Activated CD8-positive, alpha-beta T cell treated with anti-CD3 and anti-CD28 coated beads, Interleukin-2, amount 10 ng/mL, durations not matched to agents 7 days and 5 days (primary cell): ENCODE measurements around the gene QPCT. TPM values are rescaled to one million over a fixed set of nuclear protein-coding genes. Genes with fewer than 3 reads are reported as not detected.
A peak's percentile ranks its signal among the peaks of the same experiment; 100 is the strongest.
"Not testable (repeated sequence)": the region's sequence is repeated elsewhere in the genome, so short reads cannot be mapped to it uniquely, and the experiment has no call there.

Experiments
- ATAC-seq: fragments of 150-1000 bp; cut with Tn5 transposase; one replicate; pipeline ENCODE4 v1.10.0; 2021; ENCODE audit warnings: moderate library complexity
- CTCF ChIA-PET: fragments of 350-600 bp; sonication (Branson Sonifier 250); formaldehyde crosslinking; loops from one replicate; lab custom pipeline; 2021; ENCODE audit warnings: antibody characterized with exemption; lab: Charles Lee
- POLR2A ChIA-PET: fragments of 350-600 bp; sonication (Branson Sonifier 250); formaldehyde crosslinking; loops from one replicate; lab custom pipeline; 2021; ENCODE audit warnings: antibody characterized with exemption; lab: Charles Lee
- DNase-seq: peaks from one replicate; pipeline ENCODE4 v3.0.0-alpha.2; 2020
- H3K27ac Mint-ChIP-seq: one replicate; pipeline ENCODE4 v1.8.0; 2021; ENCODE audit warnings: mild to moderate bottlenecking, mixed read lengths
- H3K27me3 Mint-ChIP-seq: one replicate; pipeline ENCODE4 v1.8.0; 2021; ENCODE audit warnings: low read depth, mixed read lengths
- H3K36me3 Mint-ChIP-seq: one replicate; pipeline ENCODE4 v1.8.0; 2021; ENCODE audit warnings: low read depth, mixed read lengths
- H3K4me1 Mint-ChIP-seq: one replicate; pipeline ENCODE4 v1.8.0; 2021; ENCODE audit warnings: low read depth, mixed read lengths
- H3K4me3 Mint-ChIP-seq: one replicate; pipeline ENCODE4 v1.8.0; 2021; ENCODE audit warnings: mild to moderate bottlenecking, mixed read lengths
- H3K9me3 Mint-ChIP-seq: one replicate; pipeline ENCODE4 v1.8.0; 2022; ENCODE audit warnings: mixed read lengths; ENCODE audit not compliant: insufficient read depth
- total RNA-seq, 2 experiments: library from RNA; stranded (reverse); gene quantifications; one replicate each; pipeline ENCODE4 v1.2.3, GENCODE V29; 2021

Gene QPCT
- total RNA-seq, 2 experiments from 2014 or later: not detected

DNA sequence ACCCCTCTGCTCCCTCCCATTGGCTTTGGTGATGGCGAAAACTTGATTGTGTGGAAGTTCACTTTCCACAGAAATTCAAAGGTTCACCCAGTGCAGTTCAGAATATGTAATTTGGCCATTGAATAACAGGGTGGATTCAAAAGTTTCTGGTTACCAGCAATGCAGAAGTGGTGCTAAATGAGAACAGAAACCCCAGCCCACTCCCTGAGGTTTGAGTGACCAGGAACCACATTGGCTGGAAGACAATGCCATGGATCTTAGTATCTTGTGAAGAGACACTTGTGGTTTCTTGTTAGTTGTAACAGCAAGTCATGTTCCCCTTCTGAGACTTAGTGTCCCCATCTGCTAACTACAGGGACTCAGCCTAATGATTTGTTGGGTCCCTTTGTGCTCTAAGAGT is 49.8 kb downstream of the QPCT start:
- no peaks in the 10 kb centered on the region for H3K9me3 Mint-ChIP-seq
- ATAC-seq: no peak
- no peak overlapping the region for H3K4me3 Mint-ChIP-seq
- no peak overlapping the region for H3K27ac Mint-ChIP-seq
- ChIA-PET POLR2A (no interaction called here), CTCF (interaction anchor here (1.1 to 8.0 kb wide), 2 partner anchors 18 to 480 kb away, joined by 5 to 135 read pairs; no protein-coding TSS in a partner anchor)
- no peak for DNase-seq
- H3K36me3 Mint-ChIP-seq: no peaks in the 10 kb centered on the region
- peaks cover 8% of the 10 kb centered on the region for H3K4me1 Mint-ChIP-seq
- peaks cover 7% of the 10 kb centered on the region for H3K27me3 Mint-ChIP-seq

DNA sequence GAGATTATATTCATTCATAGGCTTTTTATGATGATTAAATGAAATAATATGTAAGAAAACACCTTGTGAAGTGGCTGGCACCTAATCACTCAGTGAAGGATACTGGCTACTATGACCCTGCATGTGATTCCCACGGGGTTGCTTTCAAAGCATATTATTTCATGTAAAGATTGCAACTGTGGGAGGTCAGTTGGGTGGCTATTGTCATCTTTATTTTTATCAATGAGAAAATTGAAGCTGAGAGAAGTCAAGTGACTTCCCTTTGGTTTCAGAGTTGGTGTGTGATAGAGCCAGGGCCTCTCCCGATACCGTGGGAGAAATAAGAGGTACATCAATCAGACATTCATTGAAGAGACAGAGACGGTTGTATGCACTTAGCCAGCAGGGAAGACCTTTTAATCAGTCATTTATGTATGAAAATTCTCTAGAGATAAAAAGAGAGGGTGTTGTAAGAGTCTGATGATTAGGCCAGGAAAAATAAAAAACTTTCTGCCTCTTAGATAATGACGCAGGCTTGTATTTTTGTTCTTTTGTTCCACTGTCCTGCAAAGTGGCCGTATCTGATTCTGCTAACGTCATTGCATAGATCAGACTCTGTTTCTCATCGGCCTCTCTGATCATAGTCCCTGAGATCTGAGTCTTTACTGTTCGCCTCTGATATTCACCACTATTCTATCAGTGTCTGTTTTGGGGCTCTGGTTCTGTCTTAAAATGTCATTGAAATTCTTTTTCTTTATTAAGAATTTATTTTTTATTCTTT is 50.5 kb downstream of the QPCT start:
- ATAC-seq (no peak), DNase-seq (no peak)
- H3K36me3 Mint-ChIP-seq: no peaks in the 10 kb centered on the region
- H3K4me1 Mint-ChIP-seq: peaks cover 8% of the 10 kb centered on the region
- POLR2A ChIA-PET: no interaction called here
- no peak overlapping the region for H3K27ac Mint-ChIP-seq
- no peaks in the 10 kb centered on the region for H3K9me3 Mint-ChIP-seq
- CTCF ChIA-PET: interaction anchor here (0.7 to 8.0 kb wide), 42 partner anchors 8 to 882 kb away, joined by 3 to 135 read pairs (median 5); partner anchors contain the start of gene CEBPZOS
- peaks cover 7% of the 10 kb centered on the region for H3K27me3 Mint-ChIP-seq
- no peak overlapping the region for H3K4me3 Mint-ChIP-seq

DNA sequence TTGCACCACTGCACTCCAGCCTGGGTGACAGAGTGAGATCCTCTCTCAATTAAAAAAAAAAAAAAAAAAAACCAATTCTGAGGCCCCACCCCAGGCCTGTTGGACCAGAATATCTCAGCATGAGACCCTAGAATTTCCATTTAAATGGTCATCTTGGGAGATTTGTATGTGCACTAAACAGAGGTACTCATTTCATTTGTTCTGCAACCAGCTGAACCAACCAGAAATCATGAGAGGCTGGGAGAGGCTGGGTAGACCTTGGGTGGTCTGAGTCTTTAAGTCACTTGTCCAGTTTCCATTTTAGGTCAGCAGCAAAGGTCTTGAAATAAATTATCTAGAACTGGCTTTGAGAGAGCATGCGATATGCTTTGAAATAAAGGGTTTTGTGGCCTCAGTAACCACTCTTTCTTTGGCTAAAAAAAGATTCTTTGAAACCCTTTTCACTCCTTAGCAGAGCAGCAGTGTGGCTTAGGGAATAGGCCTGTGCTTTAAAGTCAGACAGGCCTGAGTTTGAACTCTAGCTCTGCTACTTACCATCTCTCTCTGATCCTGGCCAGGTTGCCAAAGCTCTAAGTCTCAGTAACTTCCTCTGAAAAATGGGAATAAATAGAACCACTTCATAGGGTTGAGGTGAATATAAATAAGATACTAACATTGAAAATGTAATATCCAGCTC is 52.6 kb downstream of the QPCT start:
- Mint-ChIP-seq H3K4me1 (peaks cover 8% of the 10 kb centered on the region), H3K36me3 (no peaks in the 10 kb centered on the region), H3K27me3 (peaks cover 8% of the 10 kb centered on the region), H3K9me3 (no peaks in the 10 kb centered on the region), H3K4me3 (no peak overlapping the region), H3K27ac (no peak overlapping the region)
- ChIA-PET POLR2A (interaction anchor here (0.6 kb wide), 1 partner anchor 203 kb away, joined by 3 read pairs; no protein-coding TSS in a partner anchor), CTCF (interaction anchor here (1.0 to 8.0 kb wide), 30 partner anchors 8 to 494 kb away, joined by 3 to 135 read pairs (median 6); no protein-coding TSS in a partner anchor)
- DNase-seq (no peak), ATAC-seq (no peak)

DNA sequence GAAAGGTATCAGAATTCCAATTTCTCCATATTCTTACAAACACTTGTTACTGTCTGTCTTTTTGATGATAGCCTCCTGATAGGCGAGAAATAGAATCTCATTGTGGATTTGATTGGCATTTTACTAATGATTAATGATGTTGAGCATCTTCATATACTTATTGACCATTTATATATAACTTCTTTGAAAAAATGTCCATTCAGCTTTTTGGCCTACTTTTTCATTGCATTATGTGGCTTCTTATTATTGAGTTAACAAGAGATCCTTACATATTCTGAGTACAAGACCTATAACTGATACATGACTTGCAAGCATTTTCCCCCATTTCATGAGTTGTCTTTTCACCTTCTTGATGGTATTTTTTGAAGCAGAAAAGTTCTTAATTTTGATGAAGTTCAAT is 54.6 kb downstream of the QPCT start:
- peaks cover 6% of the 10 kb centered on the region for H3K4me1 Mint-ChIP-seq
- no peak overlapping the region for H3K4me3 Mint-ChIP-seq
- DNase-seq (no peak), ATAC-seq (no peak)
- H3K27ac Mint-ChIP-seq: no peak overlapping the region
- H3K36me3 Mint-ChIP-seq: no peaks in the 10 kb centered on the region
- CTCF ChIA-PET: interaction anchor here (0.7 to 8.0 kb wide), 6 partner anchors 13 to 492 kb away, joined by 3 to 135 read pairs (median 4); no protein-coding TSS in a partner anchor
- H3K27me3 Mint-ChIP-seq: peaks cover 8% of the 10 kb centered on the region
- no peaks in the 10 kb centered on the region for H3K9me3 Mint-ChIP-seq
- POLR2A ChIA-PET: no interaction called here

DNA sequence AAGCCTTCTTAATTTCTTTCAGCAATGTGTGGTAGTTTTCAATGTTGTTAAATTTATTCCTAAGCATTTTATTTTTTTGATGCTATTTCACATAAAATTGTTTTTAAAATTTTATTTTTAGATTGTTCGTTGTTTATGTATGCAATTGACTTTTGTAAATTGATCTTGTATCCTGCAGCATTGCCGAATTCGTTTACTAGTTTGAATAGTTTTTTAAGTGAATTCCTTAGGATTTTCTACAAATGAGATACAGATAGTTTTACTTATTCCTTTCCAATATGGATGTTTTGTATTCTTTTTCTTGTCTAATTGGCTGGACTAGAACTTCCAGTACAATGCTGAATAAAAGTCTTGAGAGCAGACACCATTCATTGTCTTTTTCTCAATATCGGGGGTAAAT is 55.6 kb downstream of the QPCT start:
- H3K4me3 Mint-ChIP-seq: no peak overlapping the region
- H3K9me3 Mint-ChIP-seq: no peaks in the 10 kb centered on the region
- H3K27me3 Mint-ChIP-seq: peaks cover 10% of the 10 kb centered on the region
- ATAC-seq (no peak), DNase-seq (no peak)
- H3K4me1 Mint-ChIP-seq: peaks cover 4% of the 10 kb centered on the region
- no peaks in the 10 kb centered on the region for H3K36me3 Mint-ChIP-seq
- ChIA-PET POLR2A (no interaction called here), CTCF (interaction anchor here (1.3 to 8.0 kb wide), 3 partner anchors 434 to 491 kb away, joined by 4 to 135 read pairs (median 69); no protein-coding TSS in a partner anchor)
- no peak overlapping the region for H3K27ac Mint-ChIP-seq

DNA sequence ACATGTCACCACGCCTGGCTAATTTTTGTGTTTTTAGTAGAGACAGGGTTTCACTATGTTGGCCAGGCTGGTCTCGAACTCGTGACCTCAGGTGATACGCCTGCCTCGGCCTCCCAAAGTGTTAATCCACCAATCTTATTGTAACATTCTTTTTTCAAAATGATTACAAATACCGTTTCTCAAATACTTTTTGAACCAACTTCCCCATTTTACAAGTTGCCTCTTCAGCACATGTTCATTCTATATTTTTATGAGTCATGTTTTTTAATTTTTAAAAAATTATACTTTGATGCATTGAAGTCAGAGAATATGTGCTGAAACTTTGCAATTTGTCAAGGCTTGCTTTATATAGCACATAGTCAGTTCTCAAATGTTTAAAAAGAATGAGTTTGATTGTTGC is 58.2 kb downstream of the QPCT start:
- H3K27ac Mint-ChIP-seq: no peak overlapping the region
- H3K4me3 Mint-ChIP-seq: no peak overlapping the region
- POLR2A ChIA-PET: no interaction called here
- H3K4me1 Mint-ChIP-seq: no peaks in the 10 kb centered on the region
- CTCF ChIA-PET: interaction anchor here (1.4 to 2.5 kb wide), 3 partner anchors 12 to 474 kb away, joined by 3 to 12 read pairs (median 5); no protein-coding TSS in a partner anchor
- peaks cover 13% of the 10 kb centered on the region for H3K27me3 Mint-ChIP-seq
- DNase-seq: no peak
- H3K36me3 Mint-ChIP-seq: no peaks in the 10 kb centered on the region
- no peak for ATAC-seq
- no peaks in the 10 kb centered on the region for H3K9me3 Mint-ChIP-seq

DNA sequence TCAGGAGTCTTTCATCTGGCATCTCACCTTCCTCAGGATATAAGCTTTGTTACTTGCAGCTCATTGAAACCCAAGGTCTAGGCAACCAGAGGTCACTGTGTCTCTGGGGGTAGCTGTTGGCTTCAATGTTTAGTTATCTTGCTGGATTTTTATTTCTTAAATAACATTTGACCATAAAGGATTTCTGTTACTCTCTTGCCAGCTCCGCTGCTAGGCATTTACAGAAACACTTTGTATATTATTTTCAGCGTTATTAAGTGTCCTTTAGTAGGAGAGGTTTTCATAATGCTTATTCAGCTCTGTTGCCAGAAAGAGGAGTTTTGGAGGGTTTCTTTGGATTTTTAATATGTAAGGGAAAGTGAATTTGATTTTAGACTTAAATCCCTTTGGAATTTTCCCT is 61.4 kb downstream of the QPCT start:
- POLR2A ChIA-PET: no interaction called here
- CTCF ChIA-PET: interaction anchor here (0.8 to 3.7 kb wide), 6 partner anchors 9 to 869 kb away, joined by 3 to 21 read pairs (median 6); no protein-coding TSS in a partner anchor
- peaks cover 16% of the 10 kb centered on the region for H3K27me3 Mint-ChIP-seq
- no peaks in the 10 kb centered on the region for H3K9me3 Mint-ChIP-seq
- no peak overlapping the region for H3K4me3 Mint-ChIP-seq
- DNase-seq (no peak), ATAC-seq (no peak)
- no peaks in the 10 kb centered on the region for H3K4me1 Mint-ChIP-seq
- no peaks in the 10 kb centered on the region for H3K36me3 Mint-ChIP-seq
- H3K27ac Mint-ChIP-seq: no peak overlapping the region

DNA sequence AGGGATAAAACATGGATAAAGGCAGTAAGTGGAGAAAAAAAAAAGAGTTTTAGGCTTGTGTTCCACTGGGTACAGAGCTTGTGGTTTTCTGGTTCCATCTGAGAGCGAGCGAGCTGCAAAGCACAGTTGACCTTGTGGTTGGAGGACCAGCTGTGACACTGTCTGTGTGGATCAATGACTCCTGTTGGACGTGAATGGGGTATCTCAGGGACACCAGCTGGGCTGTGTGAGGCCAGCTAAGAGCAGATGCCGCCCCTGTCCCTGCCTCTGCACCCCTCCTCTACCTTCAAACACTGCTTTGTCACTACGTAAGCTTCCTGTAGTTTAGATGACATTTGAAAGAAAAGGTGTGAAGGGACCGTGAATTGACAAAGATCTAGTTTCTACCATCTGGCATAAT is 67.8 kb downstream of the QPCT start:
- ATAC-seq: no peak
- ChIA-PET POLR2A (no interaction called here), CTCF (interaction anchor here (0.8 to 6.9 kb wide), 6 partner anchors 17 to 467 kb away, joined by 3 to 73 read pairs (median 6); no protein-coding TSS in a partner anchor)
- Mint-ChIP-seq H3K9me3 (no peaks in the 10 kb centered on the region), H3K4me1 (peaks cover 4% of the 10 kb centered on the region), H3K36me3 (no peaks in the 10 kb centered on the region), H3K4me3 (no peak overlapping the region), H3K27me3 (peaks cover 8% of the 10 kb centered on the region), H3K27ac (no peak overlapping the region)
- DNase-seq: no peak

DNA sequence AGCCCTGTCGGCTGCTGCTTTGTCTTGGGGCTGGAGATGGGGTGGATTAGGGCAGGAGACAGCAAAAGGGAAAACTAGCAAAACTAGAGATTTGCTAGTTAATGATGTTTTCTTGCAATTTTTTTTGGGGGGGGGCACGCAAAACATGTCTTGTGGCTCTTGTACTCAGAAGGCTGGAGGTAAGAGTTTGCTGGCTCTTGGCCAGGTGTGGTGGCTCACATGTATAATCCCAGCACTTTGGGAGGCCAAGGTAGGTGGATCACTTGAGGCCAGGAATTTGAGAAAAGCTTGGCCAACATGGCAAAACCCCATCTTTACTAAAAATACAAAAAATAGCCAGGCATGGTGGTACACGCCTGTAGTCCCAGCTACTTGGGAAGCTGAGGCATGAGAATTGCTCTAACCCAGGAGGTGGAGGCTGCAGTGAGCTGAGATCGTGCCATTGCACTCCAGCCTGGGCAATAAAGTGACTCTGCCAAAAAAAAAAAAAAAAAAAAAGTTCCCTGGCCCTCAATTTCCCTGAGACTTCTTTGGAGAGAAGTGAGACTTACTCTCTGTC is 69.6 kb downstream of the QPCT start:
- H3K36me3 Mint-ChIP-seq, H3K27ac Mint-ChIP-seq, DNase-seq, H3K9me3 Mint-ChIP-seq, H3K4me3 Mint-ChIP-seq, H3K4me1 Mint-ChIP-seq, POLR2A ChIA-PET, ATAC-seq: not testable (repeated sequence)
- CTCF ChIA-PET: interaction anchor here (0.7 to 6.9 kb wide), 24 partner anchors 9 to 465 kb away, joined by 3 to 73 read pairs (median 4); no protein-coding TSS in a partner anchor
- H3K27me3 Mint-ChIP-seq: peaks cover 11% of the 10 kb centered on the region

DNA sequence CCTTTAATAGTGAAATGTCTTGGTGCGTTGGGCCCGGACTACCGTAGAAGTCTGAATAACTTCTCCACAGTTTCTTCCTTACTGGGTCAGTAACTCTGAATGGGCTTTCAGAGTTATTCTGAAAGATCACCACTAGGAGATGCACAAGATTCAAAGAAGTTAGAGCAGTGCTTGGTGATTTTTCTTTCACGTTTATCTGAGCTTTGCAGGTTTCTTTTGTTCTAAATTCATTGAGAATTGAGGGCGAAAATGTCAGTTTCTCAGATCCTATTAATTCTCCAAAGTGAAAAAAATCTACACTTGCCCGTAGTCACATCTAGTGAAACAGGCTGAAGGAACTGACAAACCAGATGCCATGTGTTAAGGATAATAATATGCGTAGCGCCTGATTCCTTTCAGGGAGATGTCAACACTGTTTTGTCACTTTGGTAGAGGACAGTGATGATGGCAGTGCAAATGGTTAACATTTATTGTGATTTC is 70.1 kb downstream of the QPCT start:
- DNase-seq (no peak), ATAC-seq (peak; percentile 64)
- CTCF ChIA-PET: interaction anchor here (0.6 to 6.9 kb wide), 42 partner anchors 9 to 465 kb away, joined by 3 to 73 read pairs (median 4); no protein-coding TSS in a partner anchor
- H3K4me1 Mint-ChIP-seq: peaks cover 4% of the 10 kb centered on the region
- peaks cover 8% of the 10 kb centered on the region for H3K27me3 Mint-ChIP-seq
- no peak overlapping the region for H3K4me3 Mint-ChIP-seq
- no peak overlapping the region for H3K27ac Mint-ChIP-seq
- POLR2A ChIA-PET: no interaction called here
- no peaks in the 10 kb centered on the region for H3K9me3 Mint-ChIP-seq
- no peaks in the 10 kb centered on the region for H3K36me3 Mint-ChIP-seq

DNA sequence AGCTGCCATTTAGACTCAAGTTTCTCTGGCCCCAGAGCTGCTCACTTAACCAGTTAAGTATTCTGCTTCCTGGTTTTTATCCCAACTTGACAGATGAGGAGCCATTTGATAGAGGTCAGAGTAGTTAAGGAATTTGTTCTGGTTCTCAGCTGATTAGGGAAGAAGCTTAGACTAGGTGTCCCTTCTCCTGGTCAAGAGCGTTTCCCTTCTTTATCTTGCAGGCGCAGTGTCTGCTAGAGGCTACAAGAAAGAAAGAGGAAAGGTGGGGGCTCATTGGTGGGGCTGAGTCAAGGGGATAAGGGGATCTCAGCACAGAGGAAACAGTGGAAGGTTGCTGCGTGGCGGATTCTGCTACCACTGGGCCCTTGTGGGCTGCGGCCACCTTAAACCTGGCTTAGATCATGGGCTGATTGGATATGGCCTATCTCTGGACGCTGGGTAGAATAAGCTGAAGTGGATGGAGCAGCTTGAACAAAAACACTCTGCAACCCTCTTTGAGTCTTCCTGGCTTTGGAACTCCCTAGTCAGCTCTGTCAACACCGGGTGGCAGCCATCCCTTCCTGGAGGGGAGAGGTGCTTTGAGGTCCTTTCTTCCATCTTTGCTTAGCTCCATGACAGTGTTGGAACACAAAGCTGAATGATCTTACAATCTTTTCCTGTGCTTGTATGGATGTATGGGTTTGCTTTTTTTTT is 70.8 kb downstream of the QPCT start:
- DNase-seq (no peak), ATAC-seq (no peak)
- POLR2A ChIA-PET: no interaction called here
- Mint-ChIP-seq H3K9me3 (no peaks in the 10 kb centered on the region), H3K4me1 (peaks cover 4% of the 10 kb centered on the region), H3K36me3 (no peaks in the 10 kb centered on the region), H3K27ac (no peak overlapping the region), H3K4me3 (no peak overlapping the region), H3K27me3 (peaks cover 8% of the 10 kb centered on the region)
- CTCF ChIA-PET: interaction anchor here (0.6 to 6.9 kb wide), 43 partner anchors 10 to 474 kb away, joined by 3 to 73 read pairs (median 4); no protein-coding TSS in a partner anchor
